HCEC 1CT (cell line): ENCODE data around the gene NSUN2.
"Not testable (repeated sequence)": the region's sequence is repeated elsewhere in the genome, so short reads cannot be mapped to it uniquely, and the experiment has no call there.

Experiments
- DNase-seq: peaks from one replicate; pipeline ENCODE4 v3.0.0-alpha.2; 2017

NSUN2 gene

DNA sequence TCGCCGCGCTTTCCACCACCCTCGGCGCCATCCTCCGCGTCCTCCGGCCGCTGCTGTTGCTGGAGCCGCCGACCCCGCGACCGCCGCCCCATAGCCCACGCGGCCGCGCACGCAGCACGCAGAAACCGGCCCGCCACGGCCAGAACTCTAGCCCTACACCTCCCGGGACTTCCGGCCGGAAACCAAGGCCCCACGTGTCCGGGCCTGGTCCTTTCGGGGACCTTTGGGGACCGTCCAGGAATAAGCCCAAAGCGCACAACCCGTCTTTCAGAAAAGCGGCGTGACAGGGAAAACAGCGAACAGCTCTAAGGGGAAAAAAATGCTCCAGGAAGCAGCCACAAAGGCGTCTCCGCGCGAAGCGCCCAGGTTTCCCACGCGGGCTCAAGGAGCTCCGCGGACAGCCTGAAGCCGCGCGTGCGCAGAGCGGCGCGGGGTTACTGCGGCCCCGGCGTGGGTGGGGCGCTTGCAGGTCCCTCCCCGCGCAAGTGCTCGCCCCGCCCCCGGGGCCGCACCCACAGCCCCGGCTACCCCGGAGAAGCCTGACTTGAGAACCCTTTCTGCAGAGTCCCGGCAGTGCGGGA is at the start of gene NSUN2, which contains the start of gene SRD5A1:
TSS of gene NSUN2 (minus strand) at position 157 of the 581 bp plus-strand sequence. CDS start at position 92, 65 bp downstream.
TSS of gene SRD5A1 (plus strand) at position 553 of the 581 bp plus-strand sequence. CDS start 137 bp downstream, outside the sequence.
- peak; percentile 83 for DNase-seq

DNA sequence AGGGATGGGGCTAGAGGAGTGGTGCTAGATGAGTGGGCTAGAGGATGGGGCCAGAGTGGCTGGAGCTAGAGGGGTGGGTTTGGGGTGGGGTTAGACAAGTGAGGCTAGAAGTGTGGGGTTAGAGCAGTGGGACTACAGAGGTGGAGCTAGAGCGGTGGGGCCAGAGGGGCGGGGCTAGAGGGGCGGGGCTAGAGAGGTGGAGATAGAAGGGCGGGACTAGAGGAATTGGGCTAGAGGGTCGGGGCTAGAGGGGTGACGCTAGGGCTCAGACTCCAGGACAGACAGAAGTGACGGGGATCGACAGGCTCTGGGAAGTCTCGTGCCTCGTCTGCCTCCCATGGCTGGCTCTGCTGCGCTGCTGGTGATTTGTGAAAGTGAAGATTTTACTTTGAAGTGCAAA is 49.4 kb upstream of the NSUN2 start:
- no peak for DNase-seq

DNA sequence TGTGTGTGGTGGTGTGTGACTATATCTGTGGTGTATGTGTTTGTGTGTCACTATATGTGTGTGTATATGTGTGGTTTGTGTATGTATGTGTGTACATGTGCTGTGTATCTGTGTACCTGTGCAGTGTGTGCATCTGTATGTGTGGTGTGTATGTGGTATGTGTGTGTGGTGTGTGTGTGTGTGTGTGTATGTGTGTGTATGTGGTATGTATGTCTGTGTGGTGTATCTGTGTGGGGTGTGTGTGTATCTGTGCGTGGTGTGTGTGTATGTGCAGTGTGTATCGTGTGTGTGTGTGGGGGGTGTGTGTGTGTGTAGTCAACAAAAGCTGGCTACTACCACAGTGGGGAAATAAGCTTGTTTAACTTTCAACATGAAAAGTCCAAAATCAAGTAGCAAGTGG is 48.8 kb upstream of the NSUN2 start:
- no peak for DNase-seq

DNA sequence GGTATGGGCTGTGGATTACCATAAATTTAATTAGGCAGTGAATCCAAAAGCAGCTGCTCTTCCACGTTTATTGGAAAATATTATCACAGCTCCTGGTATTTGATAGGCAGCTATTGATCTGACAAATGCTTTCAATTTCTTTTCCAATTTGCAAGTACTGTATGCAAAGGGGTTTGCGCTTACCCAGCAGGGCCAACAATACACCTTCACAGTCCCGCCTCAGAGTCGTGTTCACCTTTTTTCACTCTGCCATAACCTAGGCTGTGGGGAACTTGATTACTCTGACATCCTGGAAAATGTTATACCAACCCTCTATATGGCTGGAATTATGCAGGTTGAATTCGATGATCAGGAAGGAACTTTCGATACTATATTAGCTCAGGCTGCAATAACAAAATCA is 48.1 kb upstream of the NSUN2 start:
- no peak for DNase-seq

DNA sequence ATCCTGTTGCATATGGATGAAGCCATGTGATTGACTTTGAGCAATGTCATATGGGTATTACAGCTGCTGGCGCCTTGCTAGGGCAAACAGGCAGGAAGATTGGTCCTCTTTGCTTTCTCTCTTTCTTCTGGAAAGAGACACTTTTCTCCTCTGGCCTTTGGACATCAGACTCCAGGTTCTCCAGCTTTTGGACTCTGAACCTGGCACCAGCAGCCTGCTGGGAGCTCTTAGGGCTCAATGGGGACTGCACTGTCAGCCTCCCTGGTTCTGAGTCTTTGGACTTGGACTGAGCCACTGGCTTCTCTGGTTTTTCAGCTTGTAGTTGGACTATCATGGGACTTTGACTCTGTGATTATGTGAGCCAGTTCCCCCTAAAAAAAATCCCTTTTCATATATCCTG is 45.5 kb upstream of the NSUN2 start:
- DNase-seq: no peak

DNA sequence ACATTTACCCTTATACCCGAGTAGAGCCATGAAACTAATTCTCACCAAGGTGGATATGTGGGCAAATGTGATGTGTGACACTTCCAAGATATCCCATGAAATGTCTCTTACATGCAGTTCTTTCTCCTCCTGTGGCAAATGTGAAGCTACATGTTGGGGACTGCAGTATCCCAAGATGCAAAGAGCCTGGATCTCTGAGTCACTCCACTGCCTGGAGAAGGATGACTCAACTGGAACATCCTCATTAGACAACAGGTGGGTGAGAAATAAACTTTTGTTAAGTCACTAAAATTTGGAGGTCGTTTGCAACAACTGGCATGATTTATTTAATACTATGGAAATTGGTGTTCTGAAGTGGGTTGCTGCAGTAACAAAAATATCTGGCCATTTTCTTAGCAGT is 43.9 kb upstream of the NSUN2 start:
- peak; percentile 55 for DNase-seq

DNA sequence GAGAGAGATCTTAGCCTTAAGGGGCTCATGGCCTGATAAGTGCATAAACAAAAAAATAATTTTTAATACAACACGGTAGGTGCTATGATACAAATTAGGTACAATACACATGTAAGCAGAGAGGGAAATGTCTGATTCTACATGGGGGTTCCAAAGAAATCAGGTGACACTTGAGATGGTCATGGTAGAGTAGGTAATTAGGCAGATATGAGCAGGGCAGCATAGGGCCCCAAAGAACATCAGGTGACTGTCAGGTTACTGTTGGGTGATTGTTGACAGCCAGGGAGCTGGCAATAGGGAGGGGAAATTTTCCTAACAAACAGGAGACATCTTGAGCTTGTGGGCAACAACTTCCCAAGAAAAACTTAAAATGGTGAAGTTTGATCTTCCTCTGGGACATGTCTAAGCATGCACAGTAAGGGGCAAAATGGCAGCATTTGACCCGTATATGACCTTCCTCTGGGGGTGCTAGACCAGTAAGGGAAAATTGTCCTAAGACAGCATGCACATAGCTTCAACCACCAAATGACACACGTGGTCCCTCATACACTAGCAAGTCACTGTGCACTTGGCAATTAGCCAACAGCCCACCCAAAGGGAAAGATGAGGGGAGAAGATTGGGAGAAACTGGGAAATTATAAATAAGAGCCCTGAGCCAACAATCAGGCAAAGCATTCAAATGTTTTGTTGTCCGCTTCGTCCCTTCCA is 43.1 kb upstream of the NSUN2 start:
- no peak for DNase-seq

DNA sequence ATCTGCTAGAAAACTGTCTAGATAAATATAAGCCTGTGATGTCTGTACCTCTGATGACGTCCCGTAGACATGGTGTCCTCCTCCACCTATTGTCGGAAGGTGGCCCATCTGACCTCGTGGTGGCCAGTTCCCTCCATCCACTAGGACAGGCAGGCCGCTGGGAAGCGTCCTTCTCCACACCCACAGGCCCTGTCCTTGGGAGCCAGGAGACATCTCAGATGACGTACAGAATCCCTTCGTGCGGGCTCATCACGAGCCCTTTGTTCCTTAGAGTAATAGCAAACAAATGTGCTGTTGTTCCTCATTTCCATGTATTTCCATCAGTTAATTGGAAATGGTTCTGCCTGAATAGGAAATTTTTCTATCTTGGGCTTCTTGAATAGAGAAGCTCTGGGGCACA is 42.0 kb upstream of the NSUN2 start:
- DNase-seq: no peak

DNA sequence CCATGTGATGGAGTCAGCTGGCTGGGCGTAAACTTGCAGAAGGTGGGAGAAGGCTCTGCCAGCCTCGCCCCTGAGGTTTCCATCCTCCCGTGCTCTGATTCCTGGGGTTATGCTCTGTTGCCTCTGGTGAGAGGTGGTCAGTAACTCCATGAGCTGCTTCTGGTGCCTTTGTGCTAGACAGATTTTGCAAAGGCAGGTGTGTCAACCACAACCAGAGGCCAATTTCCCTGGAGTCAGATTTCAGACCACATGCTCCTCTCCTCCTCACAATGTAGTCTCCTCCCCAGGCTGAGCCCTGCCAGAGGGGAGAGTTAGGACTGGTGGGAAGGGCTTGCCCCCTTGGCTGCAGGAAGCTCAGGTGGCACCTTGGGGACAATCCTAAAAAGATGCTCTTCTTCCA is 41.6 kb upstream of the NSUN2 start:
- no peak for DNase-seq

DNA sequence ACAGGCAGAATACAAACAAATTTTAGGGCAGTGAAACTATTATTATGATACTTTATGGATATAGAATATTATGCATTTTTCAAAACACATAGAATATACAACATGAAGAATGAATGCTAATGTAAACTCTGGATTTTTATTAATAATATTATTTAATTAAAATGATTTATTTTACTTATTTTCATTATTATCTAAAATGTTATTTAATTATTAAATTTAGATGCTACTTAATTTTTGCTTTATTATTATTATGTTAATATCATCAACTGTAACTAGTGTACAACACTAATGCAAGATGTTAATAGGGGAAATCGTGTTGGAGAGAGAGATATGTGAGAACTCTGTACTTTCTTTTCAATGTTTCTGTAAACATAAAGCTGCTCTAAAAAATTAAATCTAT is 41.1 kb upstream of the NSUN2 start:
- DNase-seq: no peak

DNA sequence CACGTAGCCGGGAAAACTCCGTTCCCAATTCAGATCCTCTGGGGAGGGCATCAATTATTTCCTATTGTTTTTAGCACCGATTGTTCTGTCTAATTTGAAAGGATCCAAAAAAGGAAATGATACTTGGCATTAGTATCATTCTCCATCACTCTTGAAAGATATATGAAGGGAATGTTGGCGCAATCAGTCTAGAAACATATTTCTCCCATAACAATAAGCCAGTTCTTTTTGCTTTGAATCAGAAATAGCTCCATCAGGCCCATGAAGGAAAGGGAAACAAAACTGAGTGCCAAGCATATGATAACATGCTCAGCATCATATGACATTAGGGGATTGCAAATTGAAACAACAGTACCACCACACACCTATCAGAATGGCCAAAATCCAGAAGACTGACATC is 40.2 kb upstream of the NSUN2 start:
- DNase-seq: no peak

DNA sequence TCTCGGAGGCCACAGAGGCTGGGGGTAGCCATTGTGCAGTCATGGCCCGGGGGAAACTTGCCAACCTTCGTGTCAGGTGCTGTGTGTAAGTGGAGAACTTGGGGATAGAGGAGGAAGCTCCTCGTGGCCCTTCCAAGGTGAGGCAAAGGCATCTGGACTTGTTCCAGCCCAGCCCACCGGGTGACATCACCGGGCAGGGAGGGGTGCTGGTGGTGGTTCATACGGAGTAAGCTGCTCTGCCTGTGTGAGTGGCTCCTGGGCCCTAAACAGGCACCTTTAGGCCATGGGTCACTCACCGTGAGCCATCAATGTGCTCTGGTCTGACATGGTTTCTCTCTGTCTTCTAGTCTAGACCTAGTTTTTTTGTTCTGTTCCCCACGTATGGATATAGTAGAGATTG is 35.9 kb upstream of the NSUN2 start:
- not testable (repeated sequence) for DNase-seq

DNA sequence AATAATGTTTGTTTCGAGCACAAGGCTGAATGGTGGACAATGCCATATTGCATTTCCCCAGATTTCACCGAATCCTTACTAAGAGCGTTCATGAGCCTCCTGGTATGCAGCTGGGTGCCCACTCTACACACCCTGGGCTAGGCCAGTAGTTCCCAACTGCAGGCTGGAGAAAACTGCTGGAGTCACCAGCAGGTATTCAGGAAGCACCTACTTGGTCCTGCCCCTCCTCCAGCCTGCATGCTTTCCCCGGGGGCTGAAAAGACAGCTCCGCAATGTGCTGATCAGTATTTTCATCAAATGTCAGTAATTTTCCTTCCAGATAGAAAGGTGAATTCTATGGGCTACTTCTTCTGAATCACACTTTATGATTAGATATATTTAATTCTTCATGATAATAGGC is 34.8 kb upstream of the NSUN2 start:
- DNase-seq: no peak

DNA sequence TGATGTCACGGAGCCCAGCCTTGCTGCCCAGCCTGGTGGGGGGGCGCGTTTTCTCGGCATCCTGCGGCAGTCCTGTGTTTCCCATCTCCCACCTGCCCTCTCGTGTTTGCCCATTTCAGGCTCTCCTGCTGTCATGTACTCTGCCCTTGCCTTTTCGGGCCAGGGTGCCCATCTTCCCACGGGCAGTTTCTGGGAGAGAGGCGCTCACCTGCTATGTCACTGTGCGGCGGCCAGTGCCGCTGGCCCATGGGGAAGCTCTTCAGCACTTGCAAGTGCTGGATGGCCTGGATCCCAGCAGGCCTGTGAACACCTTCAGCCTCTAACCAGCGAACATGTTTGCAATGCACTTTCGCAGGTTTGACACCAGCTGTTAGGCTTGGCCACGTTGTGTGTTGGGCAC is 33.9 kb upstream of the NSUN2 start:
- DNase-seq: no peak

DNA sequence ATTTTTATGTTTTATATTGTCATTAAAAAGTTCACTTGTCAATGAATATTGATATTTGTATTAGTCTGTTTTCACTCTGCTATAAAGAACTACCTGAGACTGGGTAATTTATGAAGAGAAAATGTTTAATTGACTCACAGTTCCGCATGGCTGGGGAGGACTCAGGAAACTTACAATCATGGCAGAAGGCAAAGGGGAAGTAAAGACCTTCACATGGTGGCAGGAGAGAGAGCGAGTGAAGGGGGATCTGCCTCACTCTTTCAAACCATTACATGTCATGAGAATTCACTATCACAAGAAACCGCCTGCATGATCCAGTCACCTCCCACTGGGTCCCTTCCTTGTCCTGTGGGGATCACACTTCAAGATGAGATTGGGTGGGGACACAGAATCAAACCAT is 27.8 kb upstream of the NSUN2 start:
- DNase-seq: no peak

DNA sequence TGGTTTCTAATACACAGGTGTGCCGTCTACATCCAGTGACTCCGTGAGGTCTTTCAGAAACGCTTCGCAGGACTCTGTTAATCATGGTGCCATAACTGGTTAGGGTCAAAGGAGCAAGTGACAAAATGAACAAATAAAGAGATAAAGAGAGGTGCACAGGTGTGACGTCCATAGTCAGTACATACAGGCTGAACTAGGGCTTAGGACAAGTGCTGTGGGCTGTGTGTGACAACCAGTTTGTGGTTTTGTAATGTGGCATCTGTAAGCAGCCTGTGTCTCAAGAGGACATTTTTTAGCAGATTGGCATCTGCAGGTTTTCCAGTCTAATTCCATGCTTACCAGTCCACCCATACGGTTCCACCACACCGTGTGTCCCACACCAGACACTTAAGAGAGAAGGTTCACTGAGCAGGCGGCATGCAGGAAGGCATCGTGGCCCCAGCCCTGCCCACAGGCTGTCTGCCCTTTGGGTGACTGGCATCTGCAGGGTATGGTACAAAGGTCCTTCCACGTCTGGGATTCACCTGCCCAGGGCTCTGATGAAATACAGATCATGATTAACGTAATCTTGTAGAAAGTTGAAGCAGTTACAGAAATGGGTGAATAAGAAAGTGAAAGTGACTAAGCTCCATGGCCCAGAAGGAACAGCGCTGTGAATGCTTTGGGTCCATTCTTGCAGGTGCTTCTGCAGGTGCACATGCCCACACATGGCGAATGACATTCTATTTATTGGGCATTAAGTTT is 27.3 kb upstream of the NSUN2 start:
- no peak for DNase-seq

DNA sequence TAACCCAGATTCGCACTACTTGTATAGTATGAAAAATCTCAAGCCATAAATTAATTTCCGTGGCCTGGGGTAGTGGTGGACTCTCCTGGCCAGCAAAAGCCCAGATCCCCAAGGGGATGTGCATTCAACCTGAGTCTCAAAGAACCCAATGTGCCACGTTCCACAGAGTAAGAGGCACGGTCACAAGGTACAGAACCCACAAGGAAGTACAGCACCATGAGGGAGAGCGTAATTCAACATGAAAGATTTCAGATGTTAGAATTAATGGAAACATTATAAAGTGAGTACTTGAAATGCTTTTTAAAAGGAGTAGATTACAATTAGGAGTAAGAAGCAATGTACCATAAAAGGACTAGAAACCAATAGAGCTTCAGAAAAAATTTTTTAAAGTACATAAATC is 23.8 kb upstream of the NSUN2 start:
- no peak for DNase-seq

DNA sequence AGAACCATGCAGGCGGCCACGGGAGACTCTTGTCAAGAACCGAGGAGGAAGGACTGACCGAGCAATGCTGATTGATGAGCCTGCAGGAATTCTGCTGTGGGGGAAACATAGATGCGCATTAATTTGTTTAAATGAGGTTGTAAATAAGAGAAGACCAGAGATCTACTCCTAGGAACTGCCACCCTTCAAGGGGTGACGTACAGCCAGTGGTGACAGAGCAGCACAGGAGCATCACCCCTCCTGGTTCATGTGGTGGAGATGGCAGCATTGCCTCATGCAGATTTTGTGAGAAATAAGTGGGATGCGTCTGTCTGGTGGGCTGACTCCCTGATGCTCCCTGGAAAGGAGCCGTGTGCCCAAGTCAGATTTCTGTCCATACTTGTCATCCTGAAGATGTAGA is 22.6 kb upstream of the NSUN2 start:
- DNase-seq: no peak

DNA sequence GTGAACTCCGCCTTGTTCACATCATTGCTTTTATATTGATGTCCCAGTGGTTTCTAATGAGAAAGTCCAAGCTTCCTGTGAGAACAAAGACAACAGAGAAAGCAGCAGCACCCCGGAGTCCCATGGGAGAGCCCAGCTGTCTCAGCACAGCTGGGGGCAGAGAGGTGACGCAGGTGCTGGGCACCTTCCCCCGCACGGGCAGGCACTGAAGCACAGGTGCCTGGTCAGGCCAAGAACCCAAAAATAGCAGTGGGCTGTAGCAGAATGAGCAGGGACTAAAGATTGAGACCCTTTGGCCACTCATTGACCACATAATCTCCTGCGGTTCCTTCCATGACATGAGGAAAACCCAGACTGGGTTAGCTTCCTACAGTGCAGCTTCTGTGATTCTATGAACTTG is 19.2 kb upstream of the NSUN2 start:
- DNase-seq: no peak

DNA sequence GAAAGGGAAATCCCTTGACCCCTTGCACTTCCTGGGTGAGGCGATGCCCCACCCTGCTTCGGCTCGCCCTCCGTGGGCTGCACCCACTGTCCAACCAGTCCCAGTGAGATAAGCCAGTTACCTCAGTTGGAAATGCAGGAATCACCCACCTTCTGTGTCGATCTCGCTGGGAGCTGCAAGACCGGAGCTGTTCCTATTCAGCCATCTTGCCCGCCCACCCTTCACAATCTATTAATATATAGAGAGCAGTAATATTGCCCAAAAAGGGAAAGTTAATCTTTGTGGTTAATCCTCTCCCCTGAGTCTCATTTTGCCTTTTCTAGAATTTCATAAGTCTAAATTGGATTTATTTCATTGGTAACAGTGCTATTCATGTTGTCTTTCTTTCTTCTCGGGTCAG is 16.8 kb upstream of the NSUN2 start:
- no peak for DNase-seq

DNA sequence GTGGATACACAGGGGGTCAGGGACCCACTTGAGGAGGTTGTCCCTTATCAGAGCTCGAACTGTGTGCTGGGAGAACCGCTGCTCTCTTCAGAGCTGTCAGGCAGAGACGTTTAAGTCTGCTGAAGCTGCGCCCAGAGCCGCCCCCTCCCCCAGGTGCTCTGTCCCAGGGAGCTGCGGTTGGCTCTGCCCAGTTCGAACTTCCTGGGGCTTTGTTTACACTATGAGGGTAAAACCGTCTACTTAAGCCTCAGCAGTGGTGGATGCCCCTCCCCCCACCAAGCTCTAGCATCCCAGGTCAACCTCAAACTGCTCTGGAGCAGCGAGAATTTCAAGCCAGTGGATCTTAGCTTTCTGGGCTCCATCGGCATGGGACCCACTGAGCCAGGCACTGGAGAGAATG is 16.3 kb upstream of the NSUN2 start:
- DNase-seq: no peak

DNA sequence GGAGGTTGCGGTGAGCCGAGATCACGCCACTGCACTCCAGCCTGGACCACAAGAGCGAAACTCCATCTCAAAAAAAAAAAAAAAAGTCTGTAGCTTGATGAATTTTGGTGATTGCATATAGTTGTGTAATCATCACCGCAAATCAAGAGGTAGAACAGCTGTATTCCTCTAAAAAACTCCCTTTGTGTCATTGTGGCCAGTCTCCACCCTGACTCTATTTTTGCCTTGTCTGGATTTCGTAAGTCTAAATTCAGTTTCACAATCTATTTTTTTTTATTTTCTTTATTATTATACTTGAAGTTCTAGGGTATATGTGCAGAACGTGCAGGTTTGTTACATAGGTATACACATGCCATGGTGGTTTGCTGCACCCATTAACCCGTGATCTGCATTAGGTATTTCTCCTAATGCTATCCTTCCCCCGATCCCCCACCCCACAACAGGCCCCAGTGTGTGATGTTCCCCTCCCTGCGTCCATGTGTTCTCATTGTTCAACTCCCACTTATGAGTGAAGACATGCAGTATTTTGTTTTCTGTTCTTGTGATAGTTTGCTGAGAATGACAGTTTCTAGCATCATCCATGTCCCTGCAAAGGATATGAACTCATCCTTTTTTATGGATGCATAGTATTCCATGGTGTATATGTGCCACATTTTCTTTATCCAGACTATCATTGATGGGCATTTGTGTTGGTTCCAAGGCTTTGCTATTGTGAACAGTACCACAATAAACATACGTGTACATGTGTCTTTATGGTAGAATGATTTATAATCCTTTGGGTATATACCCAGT is 12.9 kb upstream of the NSUN2 start:
- DNase-seq: peak; percentile 79

DNA sequence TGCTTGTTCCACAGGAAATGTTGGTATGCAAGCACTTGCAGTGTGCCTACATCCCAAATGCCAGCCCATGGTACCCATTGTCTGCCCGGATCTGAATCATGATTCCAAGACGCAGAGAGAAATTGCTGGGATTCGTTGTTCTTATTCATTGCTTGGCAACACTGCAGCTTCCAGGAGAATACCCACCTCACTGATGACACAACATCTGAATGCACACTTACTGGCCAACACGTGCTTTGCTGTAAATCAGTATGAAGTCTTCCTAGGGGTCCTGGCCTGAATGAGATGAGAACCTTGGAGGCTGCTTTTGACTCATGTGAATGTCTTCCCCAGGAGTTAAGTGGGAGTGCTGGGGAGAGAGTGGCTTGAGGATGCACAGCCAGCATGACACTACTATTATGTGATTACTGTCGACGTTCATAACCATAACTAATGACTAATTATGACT is 12.0 kb upstream of the NSUN2 start:
- peak; percentile 78 for DNase-seq
